ENCODE measurements around the gene OR6C70. TPM values are rescaled to one million over a fixed set of nuclear protein-coding genes. Genes with fewer than 3 reads are reported as not detected.
"Not testable (repeated sequence)": the region's sequence is repeated elsewhere in the genome, so short reads cannot be mapped to it uniquely, and the experiment has no call there.

The OR6C70 gene
- not detected for total RNA-seq

DNA sequence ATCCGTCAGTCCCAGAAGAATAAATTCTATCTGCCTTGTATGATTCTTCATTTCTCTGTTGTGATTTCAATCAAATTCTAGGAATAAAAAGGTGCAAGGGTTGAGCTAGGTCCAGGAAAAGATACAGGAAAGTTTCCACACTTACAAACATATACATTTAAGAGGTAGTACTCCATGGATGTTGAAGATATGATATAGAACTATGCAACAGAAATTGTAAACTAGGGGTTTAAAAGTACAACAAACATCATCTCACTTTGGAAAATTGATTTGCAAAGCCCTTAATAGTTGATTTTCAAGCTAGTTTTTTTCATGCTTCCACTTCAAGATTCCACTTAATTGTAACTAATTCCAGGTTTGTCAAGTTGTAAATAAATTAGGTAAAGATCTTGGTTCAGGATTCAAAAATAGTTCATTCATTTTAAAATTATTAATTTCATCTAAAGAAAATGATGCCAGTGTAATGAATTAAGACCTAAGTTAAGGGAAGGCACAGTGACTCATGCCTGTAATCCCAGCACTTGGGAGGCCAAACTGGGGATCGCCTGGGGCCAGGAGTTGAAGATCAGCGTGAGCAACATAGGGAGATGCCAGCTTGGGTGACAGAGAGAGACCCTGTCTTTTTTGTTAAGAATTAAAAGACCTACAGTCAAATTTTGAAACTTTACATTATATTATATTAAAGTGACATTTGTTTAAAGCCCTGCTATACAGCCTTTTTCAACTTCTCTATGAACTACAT lies at the start of gene OR6C70:
Gene OR6C70, minus strand, starts transcription at position 51 of the 742 bp plus-strand sequence. Its CDS starts 0 bp downstream, at position 51.
- no peak for DNase-seq

DNA sequence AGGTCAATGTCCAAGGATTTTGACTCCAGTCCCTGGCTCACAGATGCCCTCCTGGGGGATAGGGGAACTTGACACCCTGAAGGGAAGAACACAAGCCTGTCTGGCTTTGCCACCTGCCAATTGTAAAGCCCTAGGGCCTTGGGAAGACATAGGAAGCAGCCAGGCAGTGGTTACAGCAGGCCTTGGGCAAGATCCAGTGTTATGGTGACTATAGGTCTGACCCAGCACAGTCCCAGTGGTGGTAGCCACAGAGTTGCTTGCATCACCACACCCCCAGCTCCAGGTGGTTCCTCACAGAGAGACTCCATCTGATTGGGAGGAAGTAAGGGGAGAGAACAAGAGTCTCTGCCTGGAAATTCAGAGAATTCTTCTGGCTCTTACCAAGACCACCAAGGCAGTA lies 46.5 kb upstream of the OR6C70 start:
- DNase-seq: no peak

DNA sequence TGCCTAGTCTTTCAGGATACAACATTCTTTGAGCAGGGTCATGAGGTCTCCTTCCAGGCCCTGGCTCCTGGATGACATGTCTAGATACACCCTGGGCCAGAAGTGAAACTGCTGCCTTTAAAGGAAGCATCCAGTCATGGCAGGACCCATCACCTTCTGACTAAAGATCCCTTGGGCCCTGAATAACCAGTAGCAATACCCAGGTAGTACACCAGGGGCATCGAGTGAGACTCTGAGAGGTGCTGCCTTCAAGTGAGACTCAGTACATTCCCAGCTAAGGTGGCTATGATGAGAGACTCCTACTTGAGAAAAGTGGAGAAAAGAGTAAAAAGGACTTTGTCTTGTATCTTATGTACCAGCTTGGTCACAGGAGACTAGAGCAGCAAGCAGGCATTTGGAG lies 45.8 kb upstream of the OR6C70 start:
- no peak for DNase-seq

- no peak for DNase-seq
These were observed 31.7 kb upstream of the OR6C70 start for GRCh38 chr12:55501601-55502000.

- peak; percentile 11 for DNase-seq
These were observed 29.9 kb upstream of the OR6C70 start for GRCh38 chr12:55499810-55500252.

DNA sequence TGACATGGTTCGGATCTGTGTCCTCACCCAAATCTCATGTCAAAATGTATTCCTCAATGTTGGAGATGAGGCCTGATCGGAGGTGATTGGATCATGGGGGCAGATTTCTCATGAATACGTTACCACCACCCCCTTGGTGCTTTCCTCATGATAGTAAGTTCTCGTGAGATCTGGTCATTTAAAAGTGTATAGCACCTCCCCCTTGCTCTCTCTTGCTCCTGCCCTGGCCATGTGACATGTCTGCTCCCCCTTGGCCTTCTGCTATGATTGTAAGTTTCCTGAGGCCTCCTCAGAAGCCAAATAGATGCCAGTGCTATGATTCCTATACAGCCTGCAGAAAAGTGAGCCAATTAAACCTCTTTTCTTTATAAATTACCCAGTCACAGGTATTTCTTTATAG lies 29.3 kb upstream of the OR6C70 start:
- no peak for DNase-seq

GRCh38 chr12:55495490-55495889 lies 25.6 kb upstream of the OR6C70 start:
- no peak for DNase-seq

DNA sequence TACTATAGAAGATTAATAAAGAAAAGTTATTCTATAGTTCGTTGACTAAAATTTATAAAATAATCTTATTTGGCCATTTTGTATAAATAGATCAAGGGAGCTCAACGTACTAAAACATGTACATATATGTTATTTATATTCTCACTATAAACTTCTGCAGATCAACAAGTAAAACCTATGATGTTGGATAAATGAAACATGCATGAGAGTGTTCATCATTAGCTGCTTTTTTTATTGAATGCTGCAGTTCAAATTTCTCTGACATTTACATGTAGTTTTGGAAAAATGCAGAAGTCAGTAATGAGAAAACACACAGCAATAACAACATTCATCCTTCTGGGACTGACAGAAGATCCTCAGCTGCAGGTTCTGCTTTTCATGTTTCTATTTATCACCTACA lies 22.1 kb upstream of the OR6C70 start, which contains the start of gene OR6C68:
Gene OR6C68, plus strand, starts transcription at position 301 of the 400 bp plus-strand sequence. Its CDS starts 0 bp downstream, at position 301.
- DNase-seq: no peak

- not testable (repeated sequence) for DNase-seq
These were observed 14.3 kb upstream of the OR6C70 start for GRCh38 chr12:55484284-55484683.

- DNase-seq: not testable (repeated sequence)
These were observed 9.2 kb upstream of the OR6C70 start for GRCh38 chr12:55479136-55479535.

GRCh38 chr12:55472264-55472663 lies 2.3 kb upstream of the OR6C70 start:
- no peak for DNase-seq

GRCh38 chr12:55469291-55469690 lies 647 bp downstream of the OR6C70 start:
- DNase-seq: no peak

GRCh38 chr12:55467836-55468235 lies 2.1 kb downstream of the OR6C70 start:
- DNase-seq: no peak

DNA sequence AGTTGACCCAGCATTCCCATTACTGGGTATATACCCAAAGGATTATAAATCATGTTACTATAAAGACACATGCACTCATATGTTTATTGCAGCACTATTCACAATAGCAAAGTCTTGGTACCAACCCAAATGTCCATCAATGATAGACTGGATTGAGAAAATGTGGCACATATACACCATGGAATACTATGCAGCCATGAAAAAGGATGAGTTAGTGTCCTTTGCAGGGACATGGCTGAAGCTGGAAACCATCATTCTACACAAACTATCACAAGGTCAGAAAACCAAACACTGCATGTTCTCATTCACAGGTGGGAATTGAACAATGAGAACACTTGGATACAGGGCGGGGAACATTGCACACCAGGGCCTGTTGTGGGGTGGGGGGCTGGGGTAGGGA lies 5.0 kb downstream of the OR6C70 start:
- not testable (repeated sequence) for DNase-seq

DNA sequence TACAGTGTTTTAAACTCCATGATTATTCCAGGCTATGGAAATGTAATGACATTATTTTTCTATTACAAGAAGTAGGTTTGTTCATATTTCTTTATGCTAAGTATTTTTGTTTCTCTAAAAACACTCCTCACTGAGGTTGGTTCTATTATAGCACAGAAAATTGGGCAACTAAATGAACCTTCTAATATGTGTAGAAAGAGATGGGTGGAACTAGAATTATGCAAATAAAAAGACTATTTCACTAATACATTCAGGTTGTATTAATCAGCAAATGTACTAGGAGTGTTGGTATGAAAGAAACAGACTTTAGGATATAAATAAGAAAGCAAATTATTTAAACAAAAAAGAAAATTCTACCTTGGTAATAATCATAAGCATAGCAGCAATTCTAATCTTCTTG lies 21.1 kb downstream of the OR6C70 start:
- DNase-seq: no peak

- DNase-seq: peak; percentile 7
These were observed 23.6 kb downstream of the OR6C70 start for GRCh38 chr12:55446326-55446725.

GRCh38 chr12:55445357-55445756 lies 24.6 kb downstream of the OR6C70 start:
- DNase-seq: no peak

GRCh38 chr12:55443776-55444175 lies 26.2 kb downstream of the OR6C70 start, which contains the start of gene OR6C2:
TSS of gene OR6C2 (plus strand) at chr12:55444076. CDS start at chr12:55452214, 8,138 bp downstream.
- no peak for DNase-seq

- DNase-seq: not testable (repeated sequence)
These were observed 28.7 kb downstream of the OR6C70 start for GRCh38 chr12:55441233-55441632.

DNA sequence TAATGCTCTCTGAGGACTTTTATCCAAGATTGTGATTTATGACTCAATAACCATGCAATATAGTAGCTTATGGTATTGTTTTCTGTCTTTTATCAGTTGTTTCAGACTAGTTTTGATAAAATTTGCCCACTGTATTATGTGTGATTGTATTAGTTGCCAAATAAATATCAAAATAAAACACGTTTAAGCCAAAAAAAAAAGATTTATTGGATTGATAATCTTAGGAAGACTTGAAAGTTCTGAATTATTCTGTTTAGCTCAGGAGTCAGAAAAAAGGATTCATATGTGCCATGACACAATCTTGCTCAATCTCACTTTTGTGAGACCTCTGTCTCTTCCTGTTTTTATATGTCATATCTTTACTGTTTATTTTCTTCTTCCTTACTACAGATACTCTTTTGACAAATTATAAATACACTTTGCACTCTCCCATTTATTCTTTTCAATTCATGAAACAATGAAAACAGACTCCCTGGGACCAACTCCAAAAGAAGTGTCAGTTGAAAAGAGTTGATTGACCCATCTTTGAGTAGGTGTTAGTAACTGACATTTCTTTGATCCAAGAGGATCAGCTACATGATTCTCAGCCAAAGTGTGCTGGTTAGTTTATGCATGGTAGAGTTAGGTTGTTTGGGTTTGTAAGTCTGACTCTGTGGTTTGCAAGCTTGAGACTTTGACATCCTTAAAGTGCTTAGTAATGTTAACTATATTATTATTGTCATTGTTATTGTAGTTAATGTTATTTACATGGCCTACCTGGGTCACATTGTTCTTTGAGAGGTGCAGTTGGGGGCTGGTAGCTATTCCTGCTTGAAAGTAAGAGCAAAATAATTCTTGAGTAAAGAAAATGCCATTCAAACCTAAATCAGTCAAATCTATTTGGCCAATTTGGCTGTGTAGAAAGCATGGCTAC lies 41.4 kb downstream of the OR6C70 start:
- DNase-seq: no peak

GRCh38 chr12:55425954-55426353 lies 44.0 kb downstream of the OR6C70 start, which contains the start of gene OR6C76:
TSS of gene OR6C76 (plus strand) at chr12:55426254. CDS start at chr12:55426254, 0 bp downstream.
- no peak for DNase-seq

- DNase-seq: no peak
These were observed 49.5 kb downstream of the OR6C70 start for GRCh38 chr12:55420307-55420962.

All from tongue (tissue), 2 donors.